HG03342 (cell line): ENCODE data around the gene ACOX3.
"Not testable (repeated sequence)": the region's sequence is repeated elsewhere in the genome, so short reads cannot be mapped to it uniquely, and the experiment has no call there.

Experiments used
- ATAC-seq: cut with Tn5 transposase; IDR thresholded peaks from one replicate; pipeline ENCODE4 v1.9.1; 2021; ENCODE audit warnings: mild to moderate bottlenecking, moderate library complexity; ENCODE audit not compliant: unreplicated experiment

The ACOX3 gene

DNA sequence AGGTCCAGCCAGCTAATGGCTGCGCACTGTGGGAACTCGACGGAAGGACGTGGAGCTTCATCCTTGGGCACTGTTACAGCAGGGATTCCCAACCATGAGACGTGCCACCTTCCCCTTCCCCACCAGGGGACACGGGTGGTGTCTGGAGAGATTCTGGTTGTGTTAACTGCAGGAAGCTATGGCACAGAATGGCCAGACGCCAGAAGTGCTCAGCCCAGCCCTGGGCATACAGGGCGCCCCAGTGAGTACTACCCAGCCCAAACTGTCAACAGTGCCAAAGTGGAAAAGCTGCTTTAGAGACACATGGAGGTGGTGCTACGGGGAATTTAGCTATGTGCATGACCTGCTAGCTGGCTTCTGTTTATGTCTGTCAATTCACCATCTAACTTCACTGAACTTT lies 32.8 kb downstream of the ACOX3 start:
- ATAC-seq: no peak

GRCh38 chr4:8407316-8407715 lies 33.2 kb downstream of the ACOX3 start:
- no peak for ATAC-seq

DNA sequence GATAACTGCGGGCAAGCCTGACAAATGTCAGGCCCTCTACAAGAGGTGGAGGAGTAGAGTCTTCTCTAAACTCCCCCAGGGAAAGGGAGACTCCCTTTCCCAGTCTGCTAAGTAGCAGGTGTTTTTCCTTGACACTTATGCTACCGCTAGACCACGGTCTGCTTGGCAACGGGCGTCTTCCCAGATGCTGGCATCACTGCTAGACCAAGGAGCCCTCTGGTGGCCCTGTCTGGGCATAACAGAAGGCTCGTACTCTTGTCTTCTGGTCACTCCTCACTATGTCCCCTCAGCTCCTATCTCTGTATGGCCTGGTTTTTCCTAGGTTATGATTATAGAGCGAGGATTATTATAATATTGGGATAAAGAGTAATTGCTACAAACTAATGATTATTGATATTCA lies 33.6 kb downstream of the ACOX3 start:
- not testable (repeated sequence) for ATAC-seq

GRCh38 chr4:8405516-8405875 lies 35.0 kb downstream of the ACOX3 start:
- ATAC-seq: no peak

GRCh38 chr4:8404791-8405515 lies 35.6 kb downstream of the ACOX3 start:
- ATAC-seq: no peak

- no peak for ATAC-seq
These were observed 36.5 kb downstream of the ACOX3 start for GRCh38 chr4:8403976-8404375.

- ATAC-seq: no peak
These were observed 37.3 kb downstream of the ACOX3 start for GRCh38 chr4:8403173-8403753.

- ATAC-seq: no peak
These were observed 37.9 kb downstream of the ACOX3 start for GRCh38 chr4:8402640-8403039.

- ATAC-seq: no peak
These were observed 38.3 kb downstream of the ACOX3 start for GRCh38 chr4:8402181-8402597.

DNA sequence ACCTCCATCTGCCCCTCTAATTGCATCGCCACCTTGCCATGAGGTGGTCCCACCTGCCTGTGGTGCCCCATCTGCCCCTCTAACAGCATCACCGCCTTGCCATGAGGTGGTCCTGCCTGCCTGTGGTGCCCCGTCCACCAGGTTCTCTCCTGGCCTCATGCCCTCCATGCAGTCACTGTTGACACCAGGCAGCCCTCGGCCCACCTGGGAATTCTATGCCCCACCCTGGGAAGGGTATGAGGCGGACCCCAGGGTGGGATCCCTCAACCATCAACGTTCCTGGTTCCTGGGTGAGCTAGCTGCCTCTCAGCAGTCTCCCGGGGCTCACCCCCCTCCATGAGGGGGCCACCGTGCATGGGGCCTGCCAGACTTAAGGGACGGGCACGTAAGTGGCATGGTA lies 38.9 kb downstream of the ACOX3 start:
- ATAC-seq: no peak

DNA sequence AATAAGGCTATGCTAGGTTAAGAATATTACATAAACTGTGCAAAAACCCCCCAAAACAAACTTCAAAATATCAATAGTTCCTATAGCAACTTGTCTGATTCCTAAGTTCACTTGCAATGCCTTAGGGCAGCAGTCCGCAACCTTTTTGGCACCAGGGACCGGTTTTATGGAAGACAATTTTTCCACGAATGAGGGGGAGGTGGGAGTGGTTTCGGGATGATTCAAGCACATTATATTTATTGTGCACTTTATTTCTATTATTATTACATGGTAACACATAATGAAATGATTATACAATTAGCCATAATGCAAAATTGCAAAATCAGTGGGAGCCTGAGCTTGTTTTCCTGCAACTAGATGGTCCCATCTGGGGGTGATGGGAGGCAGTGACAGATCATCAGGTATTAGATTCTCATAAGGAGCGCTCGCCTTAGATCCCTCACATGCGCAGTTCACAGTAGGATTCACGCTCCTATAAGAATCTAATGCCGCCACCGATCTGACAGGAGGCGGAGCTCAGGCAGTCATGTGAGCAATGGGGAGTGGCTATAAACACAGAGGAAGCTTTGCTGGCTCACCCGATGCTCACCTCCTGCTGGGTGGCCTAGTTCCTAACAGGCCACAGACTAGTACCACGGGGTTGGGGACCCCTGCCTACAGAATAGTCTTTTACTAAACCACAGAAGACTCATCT lies 39.7 kb downstream of the ACOX3 start:
- ATAC-seq: no peak

- no peak for ATAC-seq
These were observed 41.2 kb downstream of the ACOX3 start for GRCh38 chr4:8399298-8399697.

DNA sequence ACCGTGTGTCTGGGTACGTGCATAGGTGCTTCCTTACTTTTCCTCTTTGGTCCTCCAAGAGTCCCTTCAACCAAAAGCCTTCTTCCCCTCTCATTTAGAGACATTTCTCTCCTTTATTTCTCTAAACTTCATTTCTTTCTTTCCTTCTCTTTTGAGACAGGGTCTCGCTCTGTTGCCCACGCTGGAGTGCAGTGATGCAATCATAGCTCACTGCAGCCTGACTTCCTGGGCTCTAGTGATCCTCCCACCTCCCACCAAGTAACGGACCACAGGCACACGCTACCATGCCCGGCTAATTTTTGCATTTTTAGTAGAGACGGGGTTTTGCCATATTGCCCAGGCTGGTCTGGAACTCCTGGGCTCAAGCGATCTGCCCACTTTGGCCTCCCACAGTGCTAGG lies 42.2 kb downstream of the ACOX3 start:
- ATAC-seq: no peak

DNA sequence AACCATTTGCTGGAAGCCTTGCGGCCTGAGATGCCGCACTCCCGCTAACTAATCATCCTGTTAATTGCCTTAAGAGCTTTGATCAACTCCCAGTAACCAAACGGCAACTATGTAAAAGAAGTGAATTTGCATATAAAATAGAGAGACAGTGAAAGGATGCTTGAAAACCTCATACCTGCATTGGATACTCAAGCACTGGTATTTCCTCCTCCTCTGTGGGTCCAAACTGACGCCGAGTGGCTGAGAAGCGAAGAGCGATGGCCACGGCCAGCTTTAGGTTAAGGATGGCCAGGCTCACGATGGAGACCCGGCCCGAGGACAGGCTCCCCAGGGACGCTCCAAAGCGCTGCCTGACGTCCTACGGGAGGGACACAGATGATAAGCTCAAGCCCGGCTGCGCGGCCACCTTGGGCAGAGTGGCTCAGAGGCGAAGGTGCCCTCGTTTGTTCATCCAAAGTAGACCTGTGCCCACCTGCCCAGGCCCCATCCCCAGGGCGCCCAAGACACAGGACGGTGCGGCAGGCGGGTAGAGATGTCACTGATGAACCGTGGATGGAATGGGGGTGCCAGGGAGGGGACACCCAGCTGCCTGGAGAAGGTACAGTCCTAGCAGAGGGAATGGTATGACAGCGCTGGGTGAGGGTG lies 43.6 kb downstream of the ACOX3 start:
- no peak for ATAC-seq

DNA sequence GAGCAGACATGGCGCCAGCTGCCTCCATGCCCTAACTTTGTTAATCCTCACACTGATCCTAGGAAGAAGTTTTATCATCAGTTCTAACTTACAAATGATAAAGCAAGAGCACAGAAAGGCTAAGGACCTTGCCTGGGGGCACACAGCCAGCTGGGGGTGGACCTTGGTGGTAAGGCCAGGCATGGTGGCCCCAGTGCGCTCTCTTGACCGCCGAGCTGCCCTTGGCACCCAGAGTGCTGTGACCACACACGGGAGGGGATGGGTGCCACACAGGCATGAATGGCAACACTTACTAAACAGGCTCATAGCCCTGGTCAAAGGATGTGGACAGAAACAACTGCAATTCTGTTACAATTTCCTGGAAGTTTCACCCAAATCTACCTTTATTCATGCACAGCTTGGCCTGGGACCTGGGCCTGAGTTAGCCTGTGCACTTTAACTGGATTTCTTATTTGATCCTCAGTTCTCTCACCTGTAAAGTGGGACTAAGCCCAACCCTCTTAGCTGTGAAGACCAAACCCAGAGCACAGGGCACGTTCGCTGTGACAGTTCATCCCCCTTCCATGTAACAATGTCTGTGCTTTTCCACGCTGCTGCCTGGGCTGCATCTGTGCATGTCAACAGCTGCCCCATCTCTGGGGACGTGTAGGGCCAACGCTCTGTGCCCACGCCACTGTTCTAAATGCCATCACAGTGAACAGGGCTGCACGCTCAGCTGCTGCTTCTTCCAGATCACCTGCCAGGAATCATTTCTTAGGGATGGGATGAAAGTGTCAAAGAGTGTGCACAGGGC lies 44.8 kb downstream of the ACOX3 start:
- no peak for ATAC-seq

DNA sequence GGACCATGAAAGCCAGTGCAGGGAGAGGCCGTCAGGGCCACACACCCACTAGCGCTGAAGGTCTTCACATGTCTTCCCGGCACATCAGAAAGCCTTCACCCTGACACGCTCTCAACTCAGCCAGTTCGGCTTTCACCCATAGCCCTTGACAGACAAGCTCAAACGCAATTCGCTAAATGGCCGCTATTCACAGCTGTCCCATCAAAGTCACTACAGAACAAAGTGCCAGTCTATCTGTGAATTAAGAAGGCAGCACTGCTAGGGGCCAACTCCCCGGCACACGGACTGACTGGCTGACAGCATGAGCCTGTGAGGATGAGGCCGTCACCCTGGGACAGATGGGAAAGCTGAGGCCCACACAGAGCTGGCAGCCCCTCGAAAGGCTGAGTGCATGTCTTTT lies 45.7 kb downstream of the ACOX3 start:
- no peak for ATAC-seq

GRCh38 chr4:8394061-8394519 lies 46.4 kb downstream of the ACOX3 start:
- ATAC-seq: no peak

DNA sequence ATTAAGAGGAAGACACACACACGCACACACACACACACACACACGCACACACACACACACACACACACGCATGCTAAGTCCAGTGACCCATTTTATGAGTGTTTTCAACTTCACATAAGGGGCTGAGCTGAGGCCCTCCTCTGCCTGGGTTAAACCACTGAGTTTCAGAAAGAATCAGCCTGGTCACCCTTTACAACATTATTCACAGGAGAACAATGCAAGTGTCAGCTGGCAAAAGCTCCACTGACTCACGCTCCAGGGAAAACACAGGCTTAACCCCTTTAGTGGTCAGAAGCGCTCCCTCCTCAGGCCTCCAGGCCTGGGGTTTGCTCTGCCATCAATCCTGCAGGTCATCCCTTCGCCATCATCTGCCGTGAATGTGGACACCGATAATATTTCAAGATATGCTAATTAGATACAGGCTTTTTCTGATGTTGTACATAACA lies 46.9 kb downstream of the ACOX3 start:
- ATAC-seq: no peak

DNA sequence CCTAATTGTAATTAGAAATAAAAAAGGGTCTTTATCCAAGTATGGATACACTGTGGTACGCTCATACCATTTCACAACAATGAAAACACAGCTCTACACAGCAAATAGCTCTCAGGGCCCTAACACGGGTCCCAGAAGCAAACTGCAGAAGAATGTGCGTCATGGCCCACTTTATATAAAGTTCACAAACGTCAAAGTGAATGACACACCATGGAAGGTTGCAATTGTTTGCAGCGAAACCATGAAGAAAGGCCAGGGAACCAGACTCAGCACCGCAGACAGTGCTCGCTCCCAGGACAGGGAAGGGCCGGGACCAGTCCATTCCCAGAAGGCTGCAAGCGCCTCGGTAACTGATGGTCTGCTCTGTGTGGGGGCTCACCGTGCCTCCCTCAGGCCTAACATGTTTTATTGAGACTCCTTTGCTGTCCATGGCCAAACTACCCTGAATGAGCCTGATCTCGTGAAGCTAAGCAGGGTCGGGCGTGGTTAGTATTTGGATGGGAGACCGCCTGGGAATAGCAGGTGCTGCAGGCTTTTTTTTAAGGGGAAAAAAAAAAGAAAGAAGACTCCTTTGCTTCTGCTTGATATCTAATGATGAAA lies 47.8 kb downstream of the ACOX3 start:
- no peak for ATAC-seq

- ATAC-seq: peak; percentile 79
These were observed 48.6 kb downstream of the ACOX3 start for GRCh38 chr4:8391972-8392371.
